Left colon (tissue), 2 donors: Measurements from ENCODE around the gene BORCS5. TPM values are rescaled to one million over a fixed set of nuclear protein-coding genes. Genes with fewer than 3 reads are reported as not detected.
A peak's percentile ranks its signal among the peaks of the same experiment; 100 is the strongest.
"Not testable (repeated sequence)": the region's sequence is repeated elsewhere in the genome, so short reads cannot be mapped to it uniquely, and the experiment has no call there.

Experiments
- ATAC-seq: fragments of 200-7000 bp; cut with Tn5 transposase; one replicate; pipeline ENCODE4 v1.9.1; 2020; ENCODE audit warnings: mild to moderate bottlenecking, moderate library complexity
- DNase-seq, 2 donors: peaks; one replicate each; pipeline ENCODE4 v3.0.0-alpha.2; 2020
- intact Hi-C, 2 donors: fragments of 100-400 bp; cut with DNase I in 1 of 2; cut with micrococcal nuclease in 1 of 2; formaldehyde crosslinking; loops; one replicate each; pipeline versions ENCODE4 v1.11.2 to v1.14.0; 2022; cut with DNase I, micrococcal nuclease
- total RNA-seq, 2 donors: library from RNA; stranded (reverse); fragmentation: NEBNext Ultra II Directional; extraction: Animal tissue kit (Norgen Biotek cat#: 25700); gene quantifications; one replicate each; pipeline ENCODE4 v1.2.1, GENCODE V29; 2021
- donor health status: DM: no; HTN: no; CAD: no.
- donor health status: DM: yes; HTN: yes; CAD: no.

BORCS5 gene
- total RNA-seq, 2 donors from 2014 or later: 12.2 to 13.8 TPM

- no peak for ATAC-seq
- intact Hi-C loops: no loop called here
- no peak for DNase-seq
Observed at GRCh38 chr12:12468575-12468974, 111.7 kb downstream of the BORCS5 start.

GRCh38 chr12:12469386-12469785 is 112.5 kb downstream of the BORCS5 start:
- no peak for DNase-seq
- intact Hi-C loops: no loop called here
- ATAC-seq: no peak

- DNase-seq (no peak), ATAC-seq (no peak)
- intact Hi-C loops: no loop called here
Observed at GRCh38 chr12:12470751-12471306, 114.0 kb downstream of the BORCS5 start.

GRCh38 chr12:12471982-12472961 is 115.4 kb downstream of the BORCS5 start:
- ATAC-seq: peak; percentile 9
- DNase-seq, intact Hi-C loops: not testable (repeated sequence)

- intact Hi-C loops: no loop called here
- DNase-seq: no peak
- ATAC-seq: no peak
Observed at GRCh38 chr12:12473223-12473622, 116.3 kb downstream of the BORCS5 start.

- ATAC-seq (peak; percentile 3), DNase-seq (no peak)
- intact Hi-C loops: no loop called here
Observed at GRCh38 chr12:12474471-12474928, 117.6 kb downstream of the BORCS5 start.

GRCh38 chr12:12474931-12475795 is 118.3 kb downstream of the BORCS5 start:
- DNase-seq (no peak), ATAC-seq (peak; percentile 21)
- intact Hi-C loops: no loop called here

GRCh38 chr12:12476857-12477531 is 120.1 kb downstream of the BORCS5 start:
- DNase-seq (no peak), ATAC-seq (no peak)
- intact Hi-C loops: no loop called here

- intact Hi-C loops: no loop called here
Observed at GRCh38 chr12:12477532-12477890, 120.6 kb downstream of the BORCS5 start.

GRCh38 chr12:12480074-12480473 is 123.2 kb downstream of the BORCS5 start:
- ATAC-seq (no peak), DNase-seq (no peak)
- intact Hi-C loops: no loop called here

More at GRCh38 chr12:12477532-12477890, 120.6 kb downstream of the BORCS5 start:
- DNase-seq: no peak
- no peak for ATAC-seq

- intact Hi-C loops: no loop called here
- no peak for ATAC-seq
- DNase-seq: no peak
Observed at GRCh38 chr12:12481631-12482030, 124.8 kb downstream of the BORCS5 start.

- ATAC-seq (no peak), DNase-seq (no peak)
- intact Hi-C loops: no loop called here
Observed at GRCh38 chr12:12482150-12482761, 125.4 kb downstream of the BORCS5 start.

- DNase-seq: no peak
- ATAC-seq: no peak
- intact Hi-C loops: no loop called here
Observed at GRCh38 chr12:12482959-12483358, 126.1 kb downstream of the BORCS5 start.

- ATAC-seq (no peak), DNase-seq (no peak)
- intact Hi-C loops: no loop called here
Observed at GRCh38 chr12:12483438-12483837, 126.6 kb downstream of the BORCS5 start.

GRCh38 chr12:12486661-12487240 is 129.9 kb downstream of the BORCS5 start:
- intact Hi-C loops: no loop called here
- DNase-seq (no peak), ATAC-seq (no peak)

GRCh38 chr12:12487490-12487889 is 130.6 kb downstream of the BORCS5 start:
- ATAC-seq: no peak
- DNase-seq: no peak
- intact Hi-C loops: no loop called here

GRCh38 chr12:12488296-12488695 is 131.4 kb downstream of the BORCS5 start:
- no peak for ATAC-seq
- DNase-seq: no peak
- intact Hi-C loops: no loop called here
